Ureter (tissue), 1 donor: ENCODE data around the gene AATF. TPM values are rescaled to one million over a fixed set of nuclear protein-coding genes. Genes with fewer than 3 reads are reported as not detected.

Experiments used
- DNase-seq: peaks from one replicate; pipeline ENCODE4 v3.0.0-alpha.2; 2020; ENCODE audit warnings: low spot score
- total RNA-seq: library from RNA; stranded (reverse); gene quantifications from one replicate; pipeline ENCODE4 v1.2.4, GENCODE V29; 2023
- donor health status: DM: yes; HTN: yes; CAD: no.

Gene AATF
- total RNA-seq, 1 donor from 2014 or later = 48.7 TPM

DNA sequence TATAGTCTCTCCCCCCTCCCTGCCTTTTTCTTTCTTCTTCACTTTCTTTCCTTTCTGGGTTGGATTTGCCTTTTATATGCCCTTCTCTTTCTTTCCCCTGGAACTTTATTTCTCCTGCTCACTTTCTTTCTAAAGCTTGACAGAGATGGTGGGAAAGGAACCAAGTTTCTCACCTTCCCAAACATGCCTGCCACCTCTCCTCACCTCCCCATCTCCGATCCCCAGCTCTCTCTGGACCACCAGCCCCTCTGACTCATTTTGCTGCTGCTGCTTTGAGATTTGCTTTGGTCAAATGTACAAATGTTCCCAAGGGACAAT, 18.2 kb upstream of the AATF start:
- DNase-seq = no peak

- DNase-seq = no peak
Measured at GRCh38 chr17:36931096-36931696, 17.6 kb upstream of the AATF start.

- DNase-seq = no peak
Measured at GRCh38 chr17:36931697-36932382, 16.9 kb upstream of the AATF start.

GRCh38 chr17:36932383-36932693, 16.4 kb upstream of the AATF start:
- DNase-seq = no peak

GRCh38 chr17:36932694-36933511, 15.9 kb upstream of the AATF start:
- DNase-seq = no peak

DNA sequence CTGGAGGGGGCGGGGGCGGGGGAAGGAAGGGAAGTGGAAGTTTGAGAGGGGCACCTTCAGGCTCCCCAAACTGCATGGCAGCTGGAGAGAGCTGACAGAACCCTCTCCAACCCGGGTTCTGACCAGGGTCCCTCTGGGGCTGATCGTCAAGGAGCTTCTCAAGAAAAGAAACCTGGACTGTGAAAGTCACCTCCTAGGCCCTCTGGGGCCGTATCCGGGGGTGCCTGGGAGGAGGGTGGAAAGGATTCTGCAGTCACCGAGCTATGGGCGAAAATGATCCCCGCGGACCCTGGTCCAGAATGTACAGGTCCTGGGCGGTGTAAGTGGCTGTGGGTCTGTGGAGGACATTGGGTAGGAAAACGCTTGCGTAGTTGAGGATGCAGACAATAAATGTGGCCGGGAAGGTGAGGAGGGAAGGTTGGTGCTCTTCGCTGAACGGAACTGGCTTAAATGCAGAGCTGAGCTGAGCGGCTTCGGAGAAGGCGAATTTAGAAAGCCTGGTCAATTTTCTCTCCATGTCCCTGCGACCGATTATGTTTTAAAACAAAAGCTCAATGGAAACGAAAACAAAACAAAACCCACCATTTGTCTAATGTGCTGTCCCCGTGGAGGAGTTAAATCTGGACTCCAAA, 15.1 kb upstream of the AATF start:
- no peak for DNase-seq

DNA sequence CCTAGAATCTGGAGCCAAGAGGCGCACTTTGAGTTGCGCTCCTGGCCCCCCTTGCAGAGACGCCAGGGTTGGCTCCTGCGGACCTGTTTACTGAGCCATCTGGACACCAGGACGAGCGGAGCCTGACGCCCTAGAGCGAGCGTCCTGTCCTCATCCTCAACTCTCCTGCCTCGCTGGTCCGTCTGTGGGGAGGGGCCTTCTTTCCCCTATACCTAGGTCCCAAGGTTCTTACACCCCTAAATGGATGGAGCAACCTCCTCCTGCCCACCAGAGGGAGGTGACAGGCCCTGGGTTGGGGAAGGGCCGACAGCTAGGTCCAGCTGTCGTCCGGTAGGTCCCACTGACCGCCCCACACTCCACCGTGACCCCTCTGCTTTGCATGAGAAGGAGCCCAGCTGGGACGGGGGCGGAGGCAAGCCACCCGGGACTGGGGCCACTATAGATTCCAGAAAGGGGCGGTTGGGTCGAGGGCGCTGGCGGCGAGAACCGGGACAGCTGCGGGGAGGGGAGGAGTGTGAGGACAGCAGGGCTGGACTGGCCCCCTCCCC, 14.5 kb upstream of the AATF start:
- no peak for DNase-seq

- DNase-seq = no peak
Measured at GRCh38 chr17:36934692-36935630, 13.8 kb upstream of the AATF start.

GRCh38 chr17:36935671-36936454, 12.9 kb upstream of the AATF start:
- no peak for DNase-seq

GRCh38 chr17:36936455-36937000, 12.2 kb upstream of the AATF start:
- no peak for DNase-seq

GRCh38 chr17:36937001-36937958, 11.5 kb upstream of the AATF start, which contains the start of gene LHX1:
TSS of gene LHX1 (plus strand) at chr17:36937475. CDS start at chr17:36938198, 723 bp downstream.
- no peak for DNase-seq

DNA sequence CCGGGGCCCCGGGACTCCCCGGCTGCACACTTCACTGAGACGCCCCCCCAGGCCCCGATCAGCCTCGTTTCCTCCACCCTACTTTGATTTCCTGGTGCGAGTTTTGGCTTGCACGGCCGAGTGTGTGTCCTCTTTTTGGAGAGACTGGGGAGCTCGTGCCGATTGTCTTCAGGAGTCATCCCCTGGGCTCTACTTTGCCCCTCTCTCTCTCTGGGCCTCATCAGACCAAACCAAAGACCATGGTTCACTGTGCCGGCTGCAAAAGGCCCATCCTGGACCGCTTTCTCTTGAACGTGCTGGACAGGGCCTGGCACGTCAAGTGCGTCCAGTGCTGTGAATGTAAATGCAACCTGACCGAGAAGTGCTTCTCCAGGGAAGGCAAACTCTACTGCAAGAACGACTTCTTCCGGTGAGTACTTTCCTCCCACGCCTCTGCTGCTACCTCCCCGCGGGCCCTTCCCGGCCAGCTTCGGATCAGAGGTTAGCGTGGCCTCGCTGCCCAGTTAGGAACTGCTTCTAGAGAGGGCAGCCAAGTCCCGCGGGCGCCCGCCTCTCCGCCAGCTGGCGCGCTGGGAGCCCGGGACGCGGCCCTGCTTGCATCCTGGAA, 10.7 kb upstream of the AATF start:
- DNase-seq = no peak

- no peak for DNase-seq
Measured at GRCh38 chr17:36938566-36939051, 10.1 kb upstream of the AATF start.

GRCh38 chr17:36939052-36939801, 9.5 kb upstream of the AATF start:
- DNase-seq = no peak

- DNase-seq = no peak
Measured at GRCh38 chr17:36939802-36940312, 8.9 kb upstream of the AATF start.

DNA sequence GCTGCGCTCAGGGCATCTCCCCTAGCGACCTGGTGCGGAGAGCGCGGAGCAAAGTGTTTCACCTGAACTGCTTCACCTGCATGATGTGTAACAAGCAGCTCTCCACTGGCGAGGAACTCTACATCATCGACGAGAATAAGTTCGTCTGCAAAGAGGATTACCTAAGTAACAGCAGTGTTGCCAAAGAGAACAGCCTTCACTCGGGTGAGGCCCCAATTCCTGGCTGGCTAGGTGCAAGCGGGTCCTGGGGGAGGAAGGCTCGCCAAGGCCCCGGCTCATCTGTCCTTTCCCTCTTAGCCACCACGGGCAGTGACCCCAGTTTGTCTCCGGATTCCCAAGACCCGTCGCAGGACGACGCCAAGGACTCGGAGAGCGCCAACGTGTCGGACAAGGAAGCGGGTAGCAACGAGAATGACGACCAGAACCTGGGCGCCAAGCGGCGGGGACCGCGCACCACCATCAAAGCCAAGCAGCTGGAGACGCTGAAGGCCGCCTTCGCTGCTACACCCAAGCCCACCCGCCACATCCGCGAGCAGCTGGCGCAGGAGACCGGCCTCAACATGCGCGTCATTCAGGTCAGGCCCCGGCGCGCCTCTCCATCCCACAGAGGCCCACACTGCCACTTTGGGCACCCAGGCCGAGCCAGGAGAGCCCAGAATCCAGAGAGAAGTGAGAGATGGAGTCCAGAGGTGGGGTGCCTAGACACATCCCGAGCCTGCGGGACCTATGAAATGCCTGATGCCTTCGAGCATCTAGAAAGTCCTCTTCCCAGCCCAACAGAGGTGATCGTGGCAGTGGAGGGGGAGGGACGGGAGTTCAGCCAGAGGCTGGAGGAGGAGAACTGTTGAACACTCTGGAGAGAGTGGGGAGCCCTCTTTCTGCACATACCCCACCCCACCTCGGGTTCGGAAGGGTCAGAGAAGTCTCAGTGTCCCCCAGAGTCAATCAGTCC, 8.2 kb upstream of the AATF start:
- DNase-seq = no peak
